ENCODE results near the gene SLC11A1. TPM values are rescaled to one million over a fixed set of nuclear protein-coding genes. Genes with fewer than 3 reads are reported as not detected.

The SLC11A1 gene
- total RNA-seq, 2 experiments from 2014 or later: 0.17 TPM

DNA sequence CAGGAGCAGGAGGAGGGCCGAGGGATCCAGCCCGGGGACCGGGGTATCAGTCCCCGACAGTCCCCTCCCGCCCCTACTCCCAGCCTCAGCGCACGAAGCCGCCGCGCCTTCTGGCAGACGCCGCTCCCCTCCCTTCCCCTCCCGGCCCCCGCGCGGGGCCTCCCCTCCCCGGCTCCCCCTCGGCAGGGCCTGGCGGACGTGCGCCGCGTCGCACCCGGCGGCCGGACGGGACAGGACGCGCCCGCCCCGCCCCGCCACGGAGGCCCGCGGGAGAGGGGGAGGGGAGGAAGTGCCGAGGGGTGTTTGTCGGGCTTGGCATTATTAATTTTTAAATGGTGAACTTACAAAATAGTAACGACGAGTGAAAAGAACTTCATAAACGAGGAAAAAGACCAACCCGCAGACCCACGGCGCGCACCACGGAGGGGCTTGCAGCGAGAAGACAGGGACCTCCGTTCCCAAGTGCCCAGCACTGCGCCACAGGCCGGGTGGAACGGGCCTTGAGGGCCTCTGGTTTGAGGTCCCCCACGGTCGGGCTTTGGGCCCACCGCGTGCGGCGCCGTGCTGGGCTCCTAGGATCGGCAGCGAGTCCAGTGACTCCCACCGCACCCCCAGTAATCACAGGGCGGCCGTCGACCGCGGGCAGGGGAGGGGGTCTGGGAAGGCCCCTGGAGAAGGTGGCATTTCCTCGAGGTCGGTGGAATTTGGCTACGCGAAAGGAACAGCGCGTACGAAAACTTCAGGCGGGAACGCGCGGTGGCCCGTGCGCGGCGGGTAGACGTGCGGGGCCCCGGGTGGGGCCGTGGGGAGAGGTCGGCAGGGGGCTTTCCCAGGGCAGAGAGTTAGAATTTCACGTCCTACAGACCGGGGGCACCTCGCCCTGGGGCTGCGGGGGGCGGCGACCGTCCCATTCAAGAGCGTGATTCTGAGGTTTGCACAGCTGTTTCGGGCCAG is 16.6 kb downstream of the SLC11A1 start:
- ChIA-PET CTCF (no interaction called here), POLR2A (no interaction called here)
- Mint-ChIP-seq H3K4me1 (peaks cover 54% of the 10 kb centered on the region), H3K4me3 (peak overlapping the region; percentile 83), H3K36me3 (ENCODE audit: low read depth) (peaks cover 31% of the 10 kb centered on the region), H3K27ac (peak overlapping the region; percentile 97), H3K27me3 (no peaks in the 10 kb centered on the region), H3K9me3 (no peaks in the 10 kb centered on the region)
- peak; percentile 70 for DNase-seq

DNA sequence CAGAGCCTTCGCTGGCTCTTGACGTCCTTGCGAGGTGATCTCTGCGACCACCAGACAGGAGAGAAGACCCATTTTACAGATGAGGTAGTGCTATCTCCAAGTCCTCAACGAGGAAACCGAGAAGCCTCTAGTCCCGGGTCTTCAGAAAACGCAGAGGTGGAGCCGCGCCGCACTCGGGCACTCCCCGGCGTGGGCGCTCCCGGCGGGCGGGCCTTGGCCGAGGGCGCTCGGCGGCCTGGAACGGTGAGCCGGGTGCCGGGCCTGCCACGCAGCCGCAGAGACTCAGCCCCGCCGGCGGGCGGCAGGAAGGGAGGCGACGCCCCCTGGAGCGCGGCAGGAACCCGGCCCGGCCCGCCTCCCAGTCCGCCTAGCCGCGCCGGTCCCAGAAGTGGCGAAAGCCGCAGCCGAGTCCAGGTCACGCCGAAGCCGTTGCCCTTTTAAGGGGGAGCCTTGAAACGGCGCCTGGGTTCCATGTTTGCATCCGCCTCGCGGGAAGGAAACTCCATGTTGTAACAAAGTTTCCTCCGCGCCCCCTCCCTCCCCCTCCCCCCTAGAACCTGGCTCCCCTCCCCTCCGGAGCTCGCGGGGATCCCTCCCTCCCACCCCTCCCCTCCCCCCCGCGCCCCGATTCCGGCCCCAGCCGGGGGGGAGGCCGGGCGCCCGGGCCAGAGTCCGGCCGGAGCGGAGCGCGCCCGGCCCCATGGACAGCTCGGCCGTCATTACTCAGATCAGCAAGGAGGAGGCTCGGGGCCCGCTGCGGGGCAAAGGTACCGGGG is 17.5 kb downstream of the SLC11A1 start, which contains the start of gene CTDSP1:
CTDSP1 (plus strand) TSS at position 478 of the 776 bp plus-strand sequence; CDS start at position 701, 223 bp downstream.
- Mint-ChIP-seq H3K27ac (peak within 1 kb of the TSS; percentile 94), H3K27me3 (no peaks in the 10 kb centered on the region), H3K4me3 (peak within 1 kb of the TSS; percentile 96), H3K36me3 (ENCODE audit: low read depth) (peaks cover 39% of the 10 kb centered on the region), H3K4me1 (peaks cover 55% of the 10 kb centered on the region), H3K9me3 (no peaks in the 10 kb centered on the region)
- peak; percentile 95 for DNase-seq
- ChIA-PET POLR2A (interaction anchor here (0.6 kb wide), 1 partner anchor 100 kb away, joined by 3 read pairs; no protein-coding TSS in a partner anchor), CTCF (interaction anchor here (0.6 kb wide), 1 partner anchor 183 kb away, joined by 3 read pairs; no protein-coding TSS in a partner anchor)

DNA sequence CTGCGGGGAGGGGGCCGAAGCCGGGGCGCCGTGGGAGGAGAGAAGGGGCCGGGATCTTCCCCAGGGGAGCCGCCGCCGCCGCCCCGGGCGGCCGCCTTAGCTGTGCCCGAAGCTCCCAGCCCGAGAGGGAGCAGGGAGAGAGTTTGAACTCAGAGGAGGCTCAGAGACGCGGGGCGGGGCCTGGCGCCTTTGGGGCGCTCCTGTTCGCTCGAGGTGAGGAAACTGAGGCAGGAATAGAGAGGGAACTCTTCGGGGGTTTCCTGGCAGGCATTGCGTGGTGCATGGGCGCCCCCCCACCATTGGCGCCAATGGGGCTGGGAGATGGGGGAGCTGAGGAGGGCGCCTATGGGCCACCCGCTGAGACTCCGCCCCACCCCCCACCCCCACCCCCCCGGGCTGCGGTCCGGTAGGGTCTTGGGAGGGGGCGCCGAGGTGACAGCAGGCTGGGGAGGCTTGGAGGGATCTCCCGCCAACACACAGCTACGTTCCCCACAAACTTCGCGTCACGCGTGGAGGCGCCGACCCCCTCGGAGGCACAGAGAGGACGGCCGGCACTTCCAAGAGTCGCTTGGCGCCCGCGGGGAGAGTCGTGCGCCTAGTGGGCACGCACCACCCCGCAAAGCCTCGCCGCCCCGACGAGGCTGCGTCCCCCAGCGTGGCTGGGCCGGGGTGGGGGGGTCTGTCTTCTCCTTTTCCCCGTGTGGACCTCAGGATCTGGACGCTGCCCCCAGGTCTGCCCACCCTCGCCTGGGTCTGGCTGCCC is 18.3 kb downstream of the SLC11A1 start:
- DNase-seq: peak; percentile 47
- H3K9me3 Mint-ChIP-seq: no peaks in the 10 kb centered on the region
- CTCF ChIA-PET: interaction anchor here (0.6 kb wide), 1 partner anchor 182 kb away, joined by 3 read pairs; no protein-coding TSS in a partner anchor
- peak overlapping the region; percentile 96 for H3K4me3 Mint-ChIP-seq
- H3K27ac Mint-ChIP-seq: peak overlapping the region; percentile 94
- H3K36me3 Mint-ChIP-seq (ENCODE audit: low read depth): peaks cover 46% of the 10 kb centered on the region
- H3K4me1 Mint-ChIP-seq: peaks cover 56% of the 10 kb centered on the region
- POLR2A ChIA-PET: interaction anchor here (0.6 kb wide), 1 partner anchor 101 kb away, joined by 3 read pairs; no protein-coding TSS in a partner anchor
- H3K27me3 Mint-ChIP-seq: no peaks in the 10 kb centered on the region

DNA sequence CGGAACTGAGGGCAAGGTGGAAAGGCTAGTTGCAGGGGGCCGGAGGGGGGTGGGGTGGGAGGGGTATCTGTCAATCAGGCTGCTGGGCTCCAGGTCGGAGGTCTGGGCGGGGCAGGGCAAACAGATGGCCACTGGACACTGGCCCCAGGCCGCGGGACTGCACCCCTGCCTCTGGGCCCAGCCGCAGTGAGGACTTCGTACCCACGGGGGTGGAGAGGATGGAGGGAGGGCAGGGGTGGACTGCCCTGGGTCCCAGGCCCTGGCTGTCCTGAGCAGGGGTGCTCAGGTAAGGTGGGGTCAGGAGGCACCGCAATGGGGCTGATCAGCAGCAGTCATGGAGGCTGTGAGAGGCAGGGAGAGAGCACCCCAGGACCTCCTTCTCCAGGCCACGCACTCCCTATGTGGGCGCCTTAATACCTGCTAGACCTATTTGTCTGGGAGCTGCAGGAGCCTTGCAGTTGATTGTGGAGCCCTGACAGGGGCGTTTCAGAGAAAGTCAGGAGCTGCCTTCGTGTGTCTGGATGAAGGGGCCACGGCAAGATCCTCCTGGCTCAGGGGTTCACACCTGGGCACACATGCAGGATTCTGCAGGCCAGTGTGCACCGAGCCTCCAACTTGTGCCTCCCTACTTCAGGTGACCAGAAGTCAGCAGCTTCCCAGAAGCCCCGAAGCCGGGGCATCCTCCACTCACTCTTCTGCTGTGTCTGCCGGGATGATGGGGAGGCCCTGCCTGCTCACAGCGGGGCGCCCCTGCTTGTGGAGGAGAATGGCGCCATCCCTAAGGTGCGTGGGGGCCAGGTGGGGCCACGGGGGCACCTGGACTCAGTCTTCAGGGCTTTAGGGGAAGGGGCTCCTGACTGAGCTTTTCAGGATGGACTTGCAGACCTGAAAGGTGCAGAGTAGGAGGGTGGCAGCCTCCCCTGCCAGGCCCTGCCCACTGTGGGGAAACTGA is 19.1 kb downstream of the SLC11A1 start:
- no peaks in the 10 kb centered on the region for H3K27me3 Mint-ChIP-seq
- H3K27ac Mint-ChIP-seq: peak overlapping the region; percentile 60
- H3K9me3 Mint-ChIP-seq: no peaks in the 10 kb centered on the region
- DNase-seq: no peak
- H3K36me3 Mint-ChIP-seq (ENCODE audit: low read depth): peaks cover 51% of the 10 kb centered on the region
- H3K4me3 Mint-ChIP-seq: peak overlapping the region; percentile 96
- ChIA-PET POLR2A (no interaction called here), CTCF (interaction anchor here (0.5 to 1.3 kb wide), 6 partner anchors 8 to 129 kb away, joined by 3 to 9 read pairs (median 3); no protein-coding TSS in a partner anchor)
- peaks cover 59% of the 10 kb centered on the region for H3K4me1 Mint-ChIP-seq

DNA sequence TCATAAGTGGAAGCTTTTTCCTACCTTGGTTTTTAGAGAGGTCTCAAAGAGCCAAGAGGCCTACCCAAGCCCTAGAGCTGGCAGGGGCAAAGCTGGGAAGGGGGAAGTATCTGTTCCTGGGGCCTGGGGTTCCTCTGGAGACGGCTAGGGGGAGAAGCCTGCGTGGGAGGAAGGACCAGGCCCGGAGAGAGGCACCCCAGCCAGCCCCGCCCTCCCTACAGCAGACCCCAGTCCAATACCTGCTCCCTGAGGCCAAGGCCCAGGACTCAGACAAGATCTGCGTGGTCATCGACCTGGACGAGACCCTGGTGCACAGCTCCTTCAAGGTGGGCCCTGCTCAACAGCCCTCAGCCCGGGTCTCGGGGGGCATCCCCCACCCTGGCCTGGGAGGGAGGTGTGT is 19.8 kb downstream of the SLC11A1 start:
- DNase-seq: no peak
- POLR2A ChIA-PET: interaction anchor here (0.5 kb wide), 1 partner anchor 169 kb away, joined by 4 read pairs; no protein-coding TSS in a partner anchor
- H3K27ac Mint-ChIP-seq: peak overlapping the region; percentile 52
- no peaks in the 10 kb centered on the region for H3K27me3 Mint-ChIP-seq
- H3K9me3 Mint-ChIP-seq: no peaks in the 10 kb centered on the region
- H3K36me3 Mint-ChIP-seq (ENCODE audit: low read depth): peaks cover 48% of the 10 kb centered on the region
- CTCF ChIA-PET: interaction anchor here (0.5 to 1.3 kb wide), 6 partner anchors 9 to 130 kb away, joined by 3 to 9 read pairs (median 3); no protein-coding TSS in a partner anchor
- H3K4me1 Mint-ChIP-seq: peaks cover 59% of the 10 kb centered on the region
- peak overlapping the region; percentile 96 for H3K4me3 Mint-ChIP-seq

DNA sequence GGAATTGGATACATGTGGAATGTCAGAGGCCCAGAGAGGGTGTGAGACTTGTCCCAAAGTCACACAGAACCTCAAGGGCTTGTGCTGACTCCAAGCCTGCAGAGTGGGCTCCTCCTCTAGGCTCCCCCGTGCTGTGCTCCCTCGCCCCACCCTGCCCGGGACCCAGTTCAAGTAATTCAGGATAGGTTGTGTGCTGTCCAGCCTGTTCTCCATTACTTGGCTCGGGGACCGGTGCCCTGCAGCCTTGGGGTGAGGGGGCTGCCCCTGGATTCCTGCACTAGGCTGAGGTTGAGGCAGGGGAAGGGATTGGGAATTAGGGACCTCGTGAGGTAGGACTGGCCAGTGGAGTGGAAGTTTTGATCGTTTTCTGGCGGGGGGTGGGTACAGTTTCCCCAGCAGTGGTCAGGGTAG is 20.4 kb downstream of the SLC11A1 start:
- no peaks in the 10 kb centered on the region for H3K9me3 Mint-ChIP-seq
- peak overlapping the region; percentile 96 for H3K4me3 Mint-ChIP-seq
- no peak for DNase-seq
- H3K27ac Mint-ChIP-seq: peak overlapping the region; percentile 31
- ChIA-PET POLR2A (interaction anchor here (0.5 kb wide), 1 partner anchor 168 kb away, joined by 4 read pairs; no protein-coding TSS in a partner anchor), CTCF (interaction anchor here (0.9 to 1.3 kb wide), 2 partner anchors 9 to 112 kb away, joined by 3 to 9 read pairs; no protein-coding TSS in a partner anchor)
- H3K4me1 Mint-ChIP-seq: peaks cover 59% of the 10 kb centered on the region
- peaks cover 45% of the 10 kb centered on the region for H3K36me3 Mint-ChIP-seq (ENCODE audit: low read depth)
- no peaks in the 10 kb centered on the region for H3K27me3 Mint-ChIP-seq

DNA sequence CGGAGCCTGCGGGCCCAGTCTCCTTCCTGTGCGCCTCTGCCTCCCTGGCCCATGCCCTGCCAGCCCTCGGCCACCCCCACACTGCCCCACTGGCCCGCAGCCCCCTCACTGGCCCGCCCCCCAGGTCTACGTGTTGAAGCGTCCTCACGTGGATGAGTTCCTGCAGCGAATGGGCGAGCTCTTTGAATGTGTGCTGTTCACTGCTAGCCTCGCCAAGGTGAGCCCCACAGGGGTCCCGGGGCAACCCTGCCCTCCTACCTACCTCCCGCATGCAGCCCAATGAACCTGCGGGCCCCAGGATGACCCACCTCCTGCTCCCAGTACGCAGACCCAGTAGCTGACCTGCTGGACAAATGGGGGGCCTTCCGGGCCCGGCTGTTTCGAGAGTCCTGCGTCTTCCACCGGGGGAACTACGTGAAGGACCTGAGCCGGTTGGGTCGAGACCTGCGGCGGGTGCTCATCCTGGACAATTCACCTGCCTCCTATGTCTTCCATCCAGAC is 20.9 kb downstream of the SLC11A1 start:
- H3K36me3 Mint-ChIP-seq (ENCODE audit: low read depth): peaks cover 40% of the 10 kb centered on the region
- peaks cover 58% of the 10 kb centered on the region for H3K4me1 Mint-ChIP-seq
- ChIA-PET CTCF (interaction anchor here (1.3 to 5.5 kb wide), 2 partner anchors 8 to 10 kb away, joined by 9 to 39 read pairs; no protein-coding TSS in a partner anchor), POLR2A (no interaction called here)
- H3K27ac Mint-ChIP-seq: peak overlapping the region; percentile 50
- no peaks in the 10 kb centered on the region for H3K27me3 Mint-ChIP-seq
- no peak for DNase-seq
- H3K9me3 Mint-ChIP-seq: no peaks in the 10 kb centered on the region
- H3K4me3 Mint-ChIP-seq: peak overlapping the region; percentile 40

DNA sequence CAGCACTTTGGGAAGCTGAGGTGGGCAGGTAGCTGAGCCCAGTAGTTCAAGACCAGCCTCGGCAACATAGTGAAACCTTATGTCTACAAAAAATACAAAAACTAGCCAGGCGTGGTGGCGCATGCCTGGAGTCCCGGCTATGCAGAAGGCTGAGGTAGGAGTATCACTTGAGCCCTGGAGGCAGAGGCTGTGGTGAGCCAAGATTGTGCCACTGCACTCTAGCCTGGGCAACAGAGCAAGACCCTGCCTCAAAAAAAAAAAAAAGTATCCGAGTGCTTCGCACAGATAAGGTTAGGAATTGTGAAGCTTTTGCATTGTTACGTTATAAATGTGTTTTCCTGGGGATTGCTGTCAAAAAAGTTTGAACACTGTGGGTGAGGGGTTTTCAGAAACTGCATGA is 21.7 kb downstream of the SLC11A1 start:
- H3K27me3 Mint-ChIP-seq: no peaks in the 10 kb centered on the region
- DNase-seq: no peak
- peaks cover 40% of the 10 kb centered on the region for H3K36me3 Mint-ChIP-seq (ENCODE audit: low read depth)
- no peaks in the 10 kb centered on the region for H3K9me3 Mint-ChIP-seq
- peaks cover 60% of the 10 kb centered on the region for H3K4me1 Mint-ChIP-seq
- POLR2A ChIA-PET: no interaction called here
- CTCF ChIA-PET: interaction anchor here (1.8 to 5.5 kb wide), 2 partner anchors 9 to 102 kb away, joined by 6 to 39 read pairs; no protein-coding TSS in a partner anchor
- H3K27ac Mint-ChIP-seq: peak overlapping the region; percentile 54
- H3K4me3 Mint-ChIP-seq: peak overlapping the region; percentile 40

DNA sequence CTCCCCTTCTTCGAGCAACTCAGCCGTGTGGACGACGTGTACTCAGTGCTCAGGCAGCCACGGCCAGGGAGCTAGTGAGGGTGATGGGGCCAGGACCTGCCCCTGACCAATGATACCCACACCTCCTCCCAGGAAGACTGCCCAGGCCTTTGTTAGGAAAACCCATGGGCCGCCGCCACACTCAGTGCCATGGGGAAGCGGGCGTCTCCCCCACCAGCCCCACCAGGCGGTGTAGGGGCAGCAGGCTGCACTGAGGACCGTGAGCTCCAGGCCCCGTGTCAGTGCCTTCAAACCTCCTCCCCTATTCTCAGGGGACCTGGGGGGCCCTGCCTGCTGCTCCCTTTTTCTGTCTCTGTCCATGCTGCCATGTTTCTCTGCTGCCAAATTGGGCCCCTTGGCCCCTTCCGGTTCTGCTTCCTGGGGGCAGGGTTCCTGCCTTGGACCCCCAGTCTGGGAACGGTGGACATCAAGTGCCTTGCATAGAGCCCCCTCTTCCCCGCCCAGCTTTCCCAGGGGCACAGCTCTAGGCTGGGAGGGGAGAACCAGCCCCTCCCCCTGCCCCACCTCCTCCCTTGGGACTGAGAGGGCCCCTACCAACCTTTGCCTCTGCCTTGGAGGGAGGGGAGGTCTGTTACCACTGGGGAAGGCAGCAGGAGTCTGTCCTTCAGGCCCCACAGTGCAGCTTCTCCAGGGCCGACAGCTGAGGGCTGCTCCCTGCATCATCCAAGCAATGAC is 22.4 kb downstream of the SLC11A1 start:
- H3K4me1 Mint-ChIP-seq: peaks cover 60% of the 10 kb centered on the region
- POLR2A ChIA-PET: no interaction called here
- no peak for DNase-seq
- peak overlapping the region; percentile 55 for H3K27ac Mint-ChIP-seq
- peaks cover 40% of the 10 kb centered on the region for H3K36me3 Mint-ChIP-seq (ENCODE audit: low read depth)
- H3K9me3 Mint-ChIP-seq: no peaks in the 10 kb centered on the region
- no peaks in the 10 kb centered on the region for H3K27me3 Mint-ChIP-seq
- CTCF ChIA-PET: interaction anchor here (0.8 to 5.5 kb wide), 4 partner anchors 10 to 306 kb away, joined by 3 to 39 read pairs (median 6); partner anchors contain the start of gene TTLL4
- no peak overlapping the region for H3K4me3 Mint-ChIP-seq

DNA sequence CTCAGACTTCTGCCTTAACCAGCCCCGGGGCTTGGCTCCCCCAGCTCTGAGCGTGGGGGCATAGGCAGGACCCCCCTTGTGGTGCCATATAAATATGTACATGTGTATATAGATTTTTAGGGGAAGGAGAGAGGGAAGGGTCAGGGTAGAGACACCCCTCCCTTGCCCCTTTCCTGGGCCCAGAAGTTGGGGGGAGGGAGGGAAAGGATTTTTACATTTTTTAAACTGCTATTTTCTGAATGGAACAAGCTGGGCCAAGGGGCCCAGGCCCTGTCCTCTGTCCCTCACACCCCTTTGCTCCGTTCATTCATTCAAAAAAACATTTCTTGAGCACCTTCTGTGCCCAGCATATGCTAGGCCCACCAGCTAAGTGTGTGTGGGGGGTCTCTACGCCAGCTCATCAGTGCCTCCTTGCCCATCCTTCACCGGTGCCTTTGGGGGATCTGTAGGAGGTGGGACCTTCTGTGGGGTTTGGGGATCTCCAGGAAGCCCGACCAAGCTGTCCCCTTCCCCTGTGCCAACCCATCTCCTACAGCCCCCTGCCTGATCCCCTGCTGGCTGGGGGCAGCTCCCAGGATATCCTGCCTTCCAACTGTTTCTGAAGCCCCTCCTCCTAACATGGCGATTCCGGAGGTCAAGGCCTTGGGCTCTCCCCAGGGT is 23.1 kb downstream of the SLC11A1 start:
- POLR2A ChIA-PET: no interaction called here
- peak overlapping the region; percentile 59 for H3K4me3 Mint-ChIP-seq
- H3K27ac Mint-ChIP-seq: peak overlapping the region; percentile 81
- H3K27me3 Mint-ChIP-seq: no peaks in the 10 kb centered on the region
- H3K36me3 Mint-ChIP-seq (ENCODE audit: low read depth): peaks cover 39% of the 10 kb centered on the region
- DNase-seq: no peak
- CTCF ChIA-PET: interaction anchor here (0.8 to 5.5 kb wide), 4 partner anchors 10 to 305 kb away, joined by 3 to 39 read pairs (median 6); partner anchors contain the start of gene TTLL4
- H3K4me1 Mint-ChIP-seq: peaks cover 60% of the 10 kb centered on the region
- H3K9me3 Mint-ChIP-seq: no peaks in the 10 kb centered on the region

All from activated CD4-positive, alpha-beta T cell treated with anti-CD3 and anti-CD28 coated beads, Interleukin-2, amount 10 ng/mL, durations not matched to agents 7 days and 5 days (primary cell).